Measurements from ENCODE around the gene MAP2K5.

DNA sequence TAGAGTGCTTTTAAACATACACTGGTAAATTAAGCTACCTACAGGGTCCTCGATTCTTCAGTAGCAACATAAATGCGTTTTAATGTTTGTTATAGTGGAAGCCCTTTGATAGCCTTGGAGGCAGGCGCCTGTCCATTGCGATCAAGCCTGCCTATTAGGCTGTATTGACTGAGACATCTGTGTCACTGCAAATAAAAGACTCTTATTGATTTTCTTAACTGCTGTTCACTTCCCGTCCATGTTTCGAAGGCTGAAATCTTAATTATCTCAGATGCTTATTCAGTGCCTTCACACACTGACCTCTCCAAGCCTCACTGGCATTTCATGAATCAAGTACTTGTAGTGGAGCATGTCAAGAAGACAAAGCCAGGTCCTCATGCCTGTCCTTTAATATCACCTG lies 51.1 kb downstream of the MAP2K5 start:
- TF ChIP-seq, protein P1, sequence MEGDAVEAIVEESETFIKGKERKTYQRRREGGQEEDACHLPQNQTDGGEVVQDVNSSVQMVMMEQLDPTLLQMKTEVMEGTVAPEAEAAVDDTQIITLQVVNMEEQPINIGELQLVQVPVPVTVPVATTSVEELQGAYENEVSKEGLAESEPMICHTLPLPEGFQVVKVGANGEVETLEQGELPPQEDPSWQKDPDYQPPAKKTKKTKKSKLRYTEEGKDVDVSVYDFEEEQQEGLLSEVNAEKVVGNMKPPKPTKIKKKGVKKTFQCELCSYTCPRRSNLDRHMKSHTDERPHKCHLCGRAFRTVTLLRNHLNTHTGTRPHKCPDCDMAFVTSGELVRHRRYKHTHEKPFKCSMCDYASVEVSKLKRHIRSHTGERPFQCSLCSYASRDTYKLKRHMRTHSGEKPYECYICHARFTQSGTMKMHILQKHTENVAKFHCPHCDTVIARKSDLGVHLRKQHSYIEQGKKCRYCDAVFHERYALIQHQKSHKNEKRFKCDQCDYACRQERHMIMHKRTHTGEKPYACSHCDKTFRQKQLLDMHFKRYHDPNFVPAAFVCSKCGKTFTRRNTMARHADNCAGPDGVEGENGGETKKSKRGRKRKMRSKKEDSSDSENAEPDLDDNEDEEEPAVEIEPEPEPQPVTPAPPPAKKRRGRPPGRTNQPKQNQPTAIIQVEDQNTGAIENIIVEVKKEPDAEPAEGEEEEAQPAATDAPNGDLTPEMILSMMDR (IDR thresholded peaks at IDR 0.05; ENCODE audit: low read depth, low read length): no peak
- no peak for TF ChIP-seq POLR2A (IDR thresholded peaks at IDR 0.05; ENCODE audit: extremely low read depth, insufficient read length)
- TF ChIP-seq MYC (IDR thresholded peaks at IDR 0.05; ENCODE audit: low read depth, low read length): no peak
- TF ChIP-seq, protein P2, sequence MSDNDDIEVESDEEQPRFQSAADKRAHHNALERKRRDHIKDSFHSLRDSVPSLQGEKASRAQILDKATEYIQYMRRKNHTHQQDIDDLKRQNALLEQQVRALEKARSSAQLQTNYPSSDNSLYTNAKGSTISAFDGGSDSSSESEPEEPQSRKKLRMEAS (IDR thresholded peaks at IDR 0.05; ENCODE audit: low read depth, low read length): no peak
